Calu3 (cell line): Measurements from ENCODE around the gene MLLT3. TPM values are rescaled to one million over a fixed set of nuclear protein-coding genes. Genes with fewer than 3 reads are reported as not detected.

Source experiments
- BruUV-seq: library from RNA; stranded (reverse); fragments of 400-500 nt; replicated peaks from 2 replicates; lab custom pipeline; 2021; lab: Mats Ljungman, UMichigan
- CTCF ChIA-PET: fragments of 300-600 bp; sonication (Branson Sonifier 250); formaldehyde crosslinking; loops from one replicate; lab custom pipeline; 2022; ENCODE audit warnings: antibody characterized with exemption; lab: Charles Lee
- DNase-seq: peaks from one replicate; pipeline ENCODE4 v3.0.0; 2022
- H3K27ac Mint-ChIP-seq: one replicate; pipeline ENCODE4 v1.8.0; 2022; ENCODE audit warnings: mixed read lengths; ENCODE audit not compliant: unreplicated experiment
- H3K27me3 Mint-ChIP-seq: one replicate; pipeline ENCODE4 v1.8.0; 2022; ENCODE audit warnings: mixed read lengths; ENCODE audit not compliant: unreplicated experiment
- H3K36me3 Mint-ChIP-seq: one replicate; pipeline ENCODE4 v1.8.0; 2022; ENCODE audit warnings: mild to moderate bottlenecking, moderate library complexity, mixed read lengths; ENCODE audit not compliant: insufficient read depth, unreplicated experiment
- H3K4me1 Mint-ChIP-seq: one replicate; pipeline ENCODE4 v1.8.0; 2022; ENCODE audit warnings: mild to moderate bottlenecking, low read depth, mixed read lengths; ENCODE audit not compliant: unreplicated experiment
- H3K4me3 Mint-ChIP-seq: one replicate; pipeline ENCODE4 v1.8.0; 2022; ENCODE audit warnings: mild to moderate bottlenecking, low read depth, moderate library complexity, mixed read lengths; ENCODE audit not compliant: unreplicated experiment
- H3K9me3 Mint-ChIP-seq: one replicate; pipeline ENCODE4 v1.8.0; 2022; ENCODE audit warnings: low read depth, mixed read lengths; ENCODE audit not compliant: unreplicated experiment
- intact Hi-C: fragments of 100-400 bp; cut with micrococcal nuclease; formaldehyde crosslinking; loops from one replicate; pipeline ENCODE4 v1.10.0; 2022; ENCODE audit not compliant: unreplicated experiment
- total RNA-seq: library from RNA; stranded (reverse); gene quantifications from 2 replicates; pipeline ENCODE4 v1.2.3, GENCODE V29; 2022
- TF ChIP-seq, protein P1 (sequence below): fragments of 200-600 bp; IDR thresholded peaks from one replicate; pipeline ENCODE4 v1.8.0; 2022; ENCODE audit warnings: antibody characterized with exemption; ENCODE audit not compliant: unreplicated experiment

Gene MLLT3
- total RNA-seq, 1 experiment from 2014 or later = 23.1 TPM

DNA sequence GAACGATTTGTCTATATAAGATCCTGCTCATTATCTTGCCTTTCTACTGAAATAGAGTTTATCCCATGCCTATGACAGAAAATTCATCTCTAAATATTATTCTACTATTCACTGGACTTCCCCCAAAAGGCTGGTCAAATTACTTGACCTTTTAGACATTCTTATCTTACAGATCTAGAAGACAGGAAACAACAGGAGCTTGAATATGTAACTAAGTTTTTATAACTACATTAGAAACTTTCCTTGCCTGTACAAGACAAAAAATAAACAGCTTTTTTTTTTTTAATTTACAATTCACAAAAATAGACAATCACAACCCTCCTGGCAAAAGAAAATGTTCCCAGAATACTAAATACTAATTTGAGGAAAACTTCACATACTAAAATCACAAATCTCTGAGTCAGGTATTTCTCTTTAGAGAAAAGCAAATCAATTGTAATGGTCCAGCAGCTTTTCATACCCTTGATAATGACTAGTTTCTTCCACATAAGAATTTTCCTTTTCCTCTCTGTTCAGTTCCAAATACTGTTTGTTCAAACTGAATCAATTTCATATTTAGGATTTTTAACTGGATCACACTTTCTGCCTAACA lies 68.6 kb downstream of the MLLT3 start:
- CTCF ChIA-PET = interaction anchor here (0.6 to 1.8 kb wide), 3 partner anchors 50 to 69 kb away, joined by 3 to 7 read pairs (median 3); partner anchors contain the start of gene MLLT3
- H3K9me3 Mint-ChIP-seq = no peaks in the 10 kb centered on the region
- H3K4me1 Mint-ChIP-seq = peaks cover 56% of the 10 kb centered on the region
- TF ChIP-seq, protein P1, sequence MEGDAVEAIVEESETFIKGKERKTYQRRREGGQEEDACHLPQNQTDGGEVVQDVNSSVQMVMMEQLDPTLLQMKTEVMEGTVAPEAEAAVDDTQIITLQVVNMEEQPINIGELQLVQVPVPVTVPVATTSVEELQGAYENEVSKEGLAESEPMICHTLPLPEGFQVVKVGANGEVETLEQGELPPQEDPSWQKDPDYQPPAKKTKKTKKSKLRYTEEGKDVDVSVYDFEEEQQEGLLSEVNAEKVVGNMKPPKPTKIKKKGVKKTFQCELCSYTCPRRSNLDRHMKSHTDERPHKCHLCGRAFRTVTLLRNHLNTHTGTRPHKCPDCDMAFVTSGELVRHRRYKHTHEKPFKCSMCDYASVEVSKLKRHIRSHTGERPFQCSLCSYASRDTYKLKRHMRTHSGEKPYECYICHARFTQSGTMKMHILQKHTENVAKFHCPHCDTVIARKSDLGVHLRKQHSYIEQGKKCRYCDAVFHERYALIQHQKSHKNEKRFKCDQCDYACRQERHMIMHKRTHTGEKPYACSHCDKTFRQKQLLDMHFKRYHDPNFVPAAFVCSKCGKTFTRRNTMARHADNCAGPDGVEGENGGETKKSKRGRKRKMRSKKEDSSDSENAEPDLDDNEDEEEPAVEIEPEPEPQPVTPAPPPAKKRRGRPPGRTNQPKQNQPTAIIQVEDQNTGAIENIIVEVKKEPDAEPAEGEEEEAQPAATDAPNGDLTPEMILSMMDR = no peak
- H3K36me3 Mint-ChIP-seq = peaks cover 18% of the 10 kb centered on the region
- no peaks in the 10 kb centered on the region for H3K27me3 Mint-ChIP-seq
- intact Hi-C loops = loop anchor here (1.0 to 5.0 kb wide), 5 partner anchors 17 to 196 kb away; partner anchors contain the start of gene MLLT3
- H3K4me3 Mint-ChIP-seq = peak overlapping the region; percentile 30
- BruUV-seq = no TSS peak
- no peak for DNase-seq
- peak overlapping the region; percentile 35 for H3K27ac Mint-ChIP-seq

DNA sequence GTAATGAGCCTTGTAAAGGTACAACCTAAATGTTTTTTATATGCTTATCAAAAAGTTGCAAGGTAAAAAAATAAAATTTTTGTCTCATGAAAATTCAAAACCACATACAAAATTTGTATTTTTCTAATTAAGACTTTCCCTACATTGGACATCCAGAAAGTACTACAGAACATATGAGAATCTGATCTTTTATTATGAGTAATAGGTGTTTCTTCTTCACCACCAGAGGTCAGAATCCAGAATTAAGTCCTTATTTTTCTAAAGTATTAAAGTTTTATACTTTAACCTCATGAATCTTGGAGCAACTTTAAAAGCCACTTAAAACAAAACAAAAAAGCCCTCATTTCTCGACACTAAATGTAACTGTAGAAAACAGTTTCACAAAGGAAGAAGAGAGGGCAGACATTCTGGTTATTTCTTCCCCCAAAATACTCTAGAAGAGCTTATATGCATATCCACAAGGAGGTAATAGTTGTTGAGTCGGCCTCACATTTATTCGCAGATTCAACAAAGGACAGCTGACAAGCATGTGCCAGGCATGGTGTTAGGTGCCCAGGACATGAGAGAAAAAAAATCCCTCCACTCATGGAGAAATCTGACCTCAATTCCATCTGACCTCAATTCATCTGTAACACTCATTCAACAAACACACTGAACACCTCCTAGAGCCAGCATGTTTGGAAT lies 69.3 kb downstream of the MLLT3 start:
- DNase-seq = no peak
- H3K4me1 Mint-ChIP-seq = peaks cover 50% of the 10 kb centered on the region

DNA sequence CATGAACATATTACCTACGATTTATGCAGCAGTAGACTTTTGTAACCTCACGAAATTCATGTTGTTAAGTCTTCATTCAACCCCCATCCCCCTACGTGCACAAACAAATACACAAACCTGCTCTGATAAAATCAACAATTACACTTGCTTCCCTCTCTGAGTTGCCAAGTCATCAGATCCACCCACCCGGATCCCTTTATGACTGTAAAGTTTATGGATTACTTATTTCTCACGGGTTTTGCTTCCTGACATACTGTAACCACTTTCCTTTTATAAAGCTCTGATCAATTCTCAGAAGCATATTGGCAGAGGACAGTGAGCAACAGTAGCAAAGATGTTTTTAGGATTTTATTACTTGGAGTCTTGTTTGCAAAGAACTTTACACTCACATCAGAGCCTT lies 70.5 kb downstream of the MLLT3 start:
- TF ChIP-seq, protein P1 = no peak
- H3K4me1 Mint-ChIP-seq = peaks cover 50% of the 10 kb centered on the region
- peak; percentile 31 for DNase-seq
- H3K9me3 Mint-ChIP-seq = no peaks in the 10 kb centered on the region
- BruUV-seq = no TSS peak
- CTCF ChIA-PET = interaction anchor here (1.1 to 1.6 kb wide), 2 partner anchors 71 to 73 kb away, joined by 4 read pairs; partner anchors contain the start of gene MLLT3
- H3K36me3 Mint-ChIP-seq = peaks cover 18% of the 10 kb centered on the region
- intact Hi-C loops = loop anchor here (2.0 to 5.0 kb wide), 3 partner anchors 40 to 195 kb away; no protein-coding TSS in a partner anchor
- H3K4me3 Mint-ChIP-seq = peak overlapping the region; percentile 78
- peak overlapping the region; percentile 98 for H3K27ac Mint-ChIP-seq
- H3K27me3 Mint-ChIP-seq = no peaks in the 10 kb centered on the region

More for the DNA sequence above, 69.3 kb downstream of the MLLT3 start:
- TF ChIP-seq, protein P1 = no peak
- Mint-ChIP-seq H3K36me3 (peaks cover 18% of the 10 kb centered on the region), H3K4me3 (peak overlapping the region; percentile 30), H3K9me3 (no peaks in the 10 kb centered on the region), H3K27me3 (no peaks in the 10 kb centered on the region), H3K27ac (peak overlapping the region; percentile 35)
- no TSS peak for BruUV-seq
- intact Hi-C loops = loop anchor here (1.0 to 5.0 kb wide), 5 partner anchors 17 to 196 kb away; partner anchors contain the start of gene MLLT3
- CTCF ChIA-PET = interaction anchor here (0.6 to 1.8 kb wide), 4 partner anchors 51 to 72 kb away, joined by 3 to 7 read pairs (median 4); partner anchors contain the start of gene MLLT3

DNA sequence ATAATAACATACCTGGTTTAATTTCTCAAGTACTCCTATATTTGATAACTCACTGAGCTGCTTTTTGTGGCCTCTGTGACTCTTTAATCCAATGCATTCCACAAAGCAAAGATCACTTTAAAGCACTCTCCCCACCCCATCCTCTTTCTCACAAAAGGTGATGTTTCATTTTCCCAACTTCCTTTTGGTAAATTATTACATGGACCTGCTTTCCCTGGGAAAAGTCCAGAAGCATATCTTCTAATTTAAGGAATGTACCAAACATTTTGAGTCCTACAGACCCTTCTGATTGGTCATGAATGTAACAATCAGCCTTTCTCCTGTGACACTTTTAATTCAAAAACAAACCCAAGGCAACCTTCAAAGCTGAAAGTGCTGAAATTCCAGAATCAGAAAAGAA lies 71.1 kb downstream of the MLLT3 start:
- TF ChIP-seq, protein P1 = no peak
- peaks cover 18% of the 10 kb centered on the region for H3K36me3 Mint-ChIP-seq
- no peaks in the 10 kb centered on the region for H3K27me3 Mint-ChIP-seq
- H3K4me3 Mint-ChIP-seq = peak overlapping the region; percentile 78
- H3K9me3 Mint-ChIP-seq = no peaks in the 10 kb centered on the region
- peak overlapping the region; percentile 98 for H3K27ac Mint-ChIP-seq
- BruUV-seq = no TSS peak
- DNase-seq = no peak
- H3K4me1 Mint-ChIP-seq = peaks cover 50% of the 10 kb centered on the region
- intact Hi-C loops = loop anchor here (5.0 kb wide), 2 partner anchors 39 to 194 kb away; no protein-coding TSS in a partner anchor
- CTCF ChIA-PET = interaction anchor here (1.1 kb wide), 1 partner anchor 71 kb away, joined by 4 read pairs; the partner anchor contains the start of gene MLLT3
